Adrenal gland (tissue), 5 donors: Measurements from ENCODE around the gene NFYC.

ENCODE experiments used
- CTCF ChIP-seq, 6 experiments: fragments of 450-650 bp in 4 of 6; fragments of 200-600 bp in 2 of 6; sonication (generic) in 1 of 6; IDR thresholded peaks; 1 replicate in 5 of 6; 2 replicates in 1 of 6; pipeline versions ENCODE4 v1.5.1 to v1.8.0; 2016 to 2021; ENCODE audit warnings: antibody characterized with exemption in 6 of 6, mild to moderate bottlenecking in 2 of 6, moderate library complexity in 1 of 6
- POLR2A ChIP-seq, 2 donors: fragments of 450-650 bp; IDR thresholded peaks; one replicate each; pipeline ENCODE4 v1.6.1; 2017; ENCODE audit warnings: antibody characterized with exemption in 2 of 2, mild to moderate bottlenecking in 2 of 2, moderate library complexity in 1 of 2
- donor health status: DM: no; HTN: no; CAD: no.

DNA sequence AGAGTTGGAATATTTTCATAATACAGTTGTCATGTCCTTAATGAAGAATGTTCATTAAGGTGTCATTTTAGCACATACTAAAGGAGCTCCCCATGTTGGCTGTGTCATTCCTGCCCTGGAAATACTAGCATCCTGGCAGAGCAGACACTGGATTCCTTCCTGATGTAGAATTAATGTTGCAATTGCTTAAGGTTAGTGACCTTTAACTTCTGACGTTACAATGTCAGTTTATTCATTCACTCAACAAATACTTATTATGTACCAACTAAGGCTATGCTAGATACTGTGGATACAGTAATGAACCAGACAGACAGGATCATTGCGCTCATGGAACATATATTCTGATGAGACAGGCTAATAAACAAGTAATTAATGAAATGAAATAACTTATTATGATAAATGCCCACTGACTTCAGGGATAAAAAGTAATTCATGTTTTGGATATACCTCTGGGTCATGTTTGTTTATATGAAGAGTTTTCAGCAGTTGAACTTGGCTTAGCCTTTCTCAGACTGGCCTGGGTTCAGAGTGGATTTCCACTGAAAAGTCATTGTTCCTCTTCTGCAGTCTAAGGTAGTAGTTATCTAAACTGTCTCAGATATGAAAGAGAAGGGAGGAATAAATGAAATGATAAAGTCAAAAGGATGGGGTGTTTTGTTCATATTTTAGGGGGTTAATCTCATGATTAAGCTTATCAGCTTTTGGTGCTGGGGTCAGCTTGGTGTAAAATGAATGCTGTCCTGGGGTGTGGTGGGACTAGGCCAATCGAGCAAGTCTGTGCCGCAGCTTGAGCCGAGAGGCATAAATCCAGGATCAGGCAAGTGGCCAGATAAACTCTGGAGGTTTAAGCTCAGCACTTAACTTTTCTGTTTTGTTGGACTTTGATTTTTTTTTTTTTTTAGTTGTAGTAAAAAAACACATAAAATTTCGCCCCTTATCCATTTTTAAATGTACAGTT is 48.8 kb downstream of the NFYC start:
- TF ChIP-seq POLR2A (IDR thresholded peaks at IDR 0.05) (no peak), CTCF (IDR thresholded peaks at IDR 0.05) (no peak)
